ENCODE data around the gene SMCO1.
"Not testable (repeated sequence)": the region's sequence is repeated elsewhere in the genome, so short reads cannot be mapped to it uniquely, and the experiment has no call there.

SMCO1 gene

DNA sequence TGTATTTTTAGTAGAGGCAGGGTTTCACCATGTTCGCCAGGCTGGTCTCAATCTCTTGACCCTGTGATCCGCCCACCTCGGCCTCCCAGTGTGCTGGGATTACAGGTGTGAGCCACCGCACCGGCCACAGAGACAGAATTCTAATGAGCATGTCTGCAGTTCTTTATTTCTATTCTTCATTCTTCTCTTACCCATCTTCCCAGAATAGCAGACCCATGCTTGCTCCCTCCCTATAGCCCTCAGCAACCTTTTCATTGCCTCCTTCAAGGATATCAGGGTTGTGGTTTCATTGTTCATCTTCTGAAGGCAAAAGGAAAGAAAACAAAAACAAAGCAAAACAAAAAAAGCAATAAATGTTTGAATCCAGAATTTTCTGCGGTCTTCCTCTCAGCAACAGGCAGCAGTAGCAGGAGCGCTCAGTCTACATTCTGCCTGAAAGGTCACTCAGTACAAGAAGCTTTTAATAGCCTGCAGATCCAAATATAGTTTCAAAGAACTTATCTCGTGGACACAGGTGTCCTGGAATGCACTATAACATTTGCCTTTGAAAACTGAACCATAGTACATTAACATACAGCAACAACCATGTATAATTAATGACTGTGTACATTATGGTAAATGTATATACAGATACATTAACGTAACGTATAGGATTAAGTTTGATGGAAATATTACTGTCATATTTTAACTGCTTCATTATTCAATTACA is at the start of gene SMCO1:
Gene SMCO1, minus strand, starts transcription at position 434 of the 709 bp plus-strand sequence. Its CDS starts 137 bp downstream, at position 297.
- DNase-seq: no peak

DNA sequence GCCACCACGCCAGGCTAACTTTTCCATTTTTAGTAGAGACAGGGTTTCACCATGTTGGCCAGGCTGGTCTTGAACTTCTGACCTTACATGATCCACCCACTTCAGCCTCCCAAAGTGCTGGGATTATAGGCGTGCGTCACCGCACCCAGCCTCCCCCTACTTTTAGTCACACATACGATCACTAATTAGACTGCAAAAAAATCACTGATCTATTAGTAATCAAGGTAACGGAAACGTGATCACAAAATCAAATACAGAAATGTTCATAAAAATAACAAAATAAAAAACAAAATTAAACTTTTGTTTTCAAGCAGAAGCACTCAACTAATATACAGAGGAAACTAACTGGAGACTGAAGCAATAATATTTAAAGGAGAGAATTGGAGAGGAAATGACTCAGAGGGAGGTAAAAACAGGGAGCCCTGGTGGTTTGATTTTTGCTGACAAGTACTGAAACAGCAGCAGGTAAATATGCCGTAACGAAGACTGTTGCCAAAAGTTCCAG is 48.6 kb upstream of the SMCO1 start:
- DNase-seq: no peak

GRCh38 chr3:196559826-196560225 is 44.7 kb upstream of the SMCO1 start:
- DNase-seq: no peak

- DNase-seq: no peak
These were observed 43.3 kb upstream of the SMCO1 start for GRCh38 chr3:196558476-196558875.

DNA sequence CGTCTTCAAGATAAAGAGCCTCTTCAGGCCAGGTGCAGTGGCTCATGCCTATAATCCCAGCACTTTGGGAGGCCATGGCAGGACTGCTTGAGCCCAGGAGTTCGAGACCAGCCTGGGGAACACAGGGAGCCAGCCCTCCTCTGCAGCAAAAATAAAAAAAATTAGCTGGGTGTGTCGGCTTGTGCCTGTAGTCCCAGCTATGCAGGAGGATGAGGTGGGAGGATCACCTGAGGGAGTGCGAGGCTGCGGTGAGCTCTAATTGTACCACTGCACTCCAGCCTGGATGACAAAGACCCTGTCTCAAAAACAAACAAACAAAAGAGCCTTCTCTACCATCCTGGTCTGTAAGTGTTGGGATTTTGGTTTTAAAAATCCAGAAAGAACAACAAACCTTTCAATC is 42.1 kb upstream of the SMCO1 start:
- DNase-seq: no peak

- no peak for DNase-seq
These were observed 40.1 kb upstream of the SMCO1 start for GRCh38 chr3:196555295-196555694.

GRCh38 chr3:196554205-196554604 is 39.1 kb upstream of the SMCO1 start:
- DNase-seq: no peak

GRCh38 chr3:196553551-196553950 is 38.4 kb upstream of the SMCO1 start:
- DNase-seq: no peak

DNA sequence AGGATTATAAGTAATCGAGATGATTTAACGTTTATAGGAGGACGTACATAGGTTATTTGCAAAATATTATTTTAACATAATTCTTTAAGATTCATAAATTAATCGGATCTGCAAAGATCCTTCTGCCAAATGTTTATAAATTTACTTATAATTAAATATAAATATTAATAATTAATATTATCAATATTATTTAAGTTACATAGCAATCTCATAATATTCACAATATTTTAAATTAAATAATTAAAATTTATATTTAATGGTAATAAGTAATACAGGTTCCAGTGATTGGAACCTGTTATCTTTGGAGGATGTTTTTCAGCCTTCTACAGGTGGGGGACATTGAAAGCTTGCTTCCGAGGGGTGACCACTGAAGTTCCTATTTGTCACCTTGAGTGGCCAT is 37.1 kb upstream of the SMCO1 start:
- DNase-seq: no peak

GRCh38 chr3:196550172-196550571 is 35.0 kb upstream of the SMCO1 start:
- not testable (repeated sequence) for DNase-seq

- not testable (repeated sequence) for DNase-seq
These were observed 34.2 kb upstream of the SMCO1 start for GRCh38 chr3:196549312-196549711.

DNA sequence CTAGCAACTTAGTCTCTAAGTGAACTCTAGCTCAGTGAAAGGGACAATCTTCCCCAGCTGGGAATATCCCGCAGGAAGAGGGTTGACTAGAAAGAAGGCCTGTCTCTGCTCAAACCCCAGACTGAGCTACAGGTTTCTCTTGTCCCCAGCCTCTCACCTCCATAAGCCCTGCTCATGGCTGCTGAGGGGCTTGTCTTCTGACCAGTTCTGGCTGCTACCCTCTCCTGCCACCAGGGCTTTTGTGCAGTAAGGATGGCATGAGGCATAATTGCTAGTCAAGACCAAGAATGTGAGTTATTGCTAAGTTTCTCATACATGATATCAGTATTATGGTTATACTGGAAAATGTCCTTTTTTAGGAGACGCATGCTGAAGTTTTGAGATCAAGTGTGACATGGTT is 31.9 kb upstream of the SMCO1 start:
- no peak for DNase-seq

- DNase-seq: no peak
These were observed 31.4 kb upstream of the SMCO1 start for GRCh38 chr3:196546537-196546936.

- no peak for DNase-seq
These were observed 29.4 kb upstream of the SMCO1 start for GRCh38 chr3:196544491-196544992.

DNA sequence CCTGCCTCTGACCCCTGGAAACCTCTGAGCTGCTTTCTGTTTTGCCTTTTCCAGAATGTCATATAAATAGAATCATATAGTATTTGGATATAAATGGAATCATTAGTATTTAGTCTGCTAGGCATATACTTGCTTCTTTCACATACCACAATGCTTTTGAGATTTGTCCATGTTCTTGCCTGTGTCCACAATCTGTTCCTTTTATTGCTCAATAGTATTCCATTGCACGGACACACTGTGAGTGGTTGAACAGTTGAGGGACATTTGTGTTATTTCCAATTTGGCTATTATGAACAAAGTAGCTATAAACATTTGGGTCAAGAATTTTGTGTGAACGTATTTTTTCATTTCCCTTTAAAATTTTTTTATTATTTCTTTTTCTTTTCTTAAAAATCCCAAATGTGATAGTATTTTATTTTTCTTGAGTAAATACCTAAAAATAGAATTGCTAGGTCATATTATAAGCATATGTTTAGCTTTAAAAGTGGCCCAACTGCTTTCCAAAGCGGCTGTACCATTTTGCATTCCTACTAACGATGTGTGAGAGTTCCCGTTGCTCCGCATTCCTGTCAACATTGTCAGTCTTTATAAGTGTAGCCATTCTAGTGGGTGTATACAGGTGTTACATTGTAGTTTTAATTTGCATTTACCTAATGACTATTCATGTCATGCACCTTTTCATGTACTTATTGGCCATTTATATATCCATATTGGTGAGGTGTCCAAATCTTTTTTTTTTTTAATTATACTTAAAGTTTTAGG is 26.7 kb upstream of the SMCO1 start:
- no peak for DNase-seq

DNA sequence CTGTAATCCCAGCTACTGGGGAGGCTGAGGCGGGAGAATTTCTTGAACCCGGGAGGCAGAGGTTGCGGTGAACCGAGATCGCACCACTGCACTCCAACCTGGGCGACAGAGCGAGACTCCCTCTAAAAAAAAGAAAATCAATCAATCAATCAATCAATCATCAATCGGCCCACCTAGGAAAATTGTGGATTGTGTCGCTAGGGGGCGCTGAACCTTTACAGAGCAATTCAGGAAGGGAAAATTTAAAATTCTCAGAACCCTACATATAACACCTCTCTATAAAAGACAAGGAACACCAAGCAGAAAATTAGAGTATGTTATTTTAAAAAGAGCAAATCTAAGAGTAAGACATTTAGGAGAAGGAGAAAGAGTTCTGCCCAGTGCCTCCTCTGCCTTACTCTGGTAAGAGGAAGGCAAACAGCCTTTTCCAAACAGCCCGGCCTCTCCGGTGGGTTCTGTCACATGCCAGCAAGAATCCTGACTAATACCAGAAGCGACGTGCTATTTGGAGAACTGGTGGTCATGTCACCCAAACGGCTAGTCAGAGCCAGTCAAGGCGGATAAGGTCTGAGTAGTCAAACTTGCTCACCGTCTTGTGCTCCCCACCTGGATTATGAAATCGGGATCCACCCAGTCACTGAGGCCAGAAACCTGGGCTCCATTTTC is 22.3 kb upstream of the SMCO1 start:
- DNase-seq: peak; percentile 26

- DNase-seq: no peak
These were observed 18.1 kb upstream of the SMCO1 start for GRCh38 chr3:196533260-196533681.

DNA sequence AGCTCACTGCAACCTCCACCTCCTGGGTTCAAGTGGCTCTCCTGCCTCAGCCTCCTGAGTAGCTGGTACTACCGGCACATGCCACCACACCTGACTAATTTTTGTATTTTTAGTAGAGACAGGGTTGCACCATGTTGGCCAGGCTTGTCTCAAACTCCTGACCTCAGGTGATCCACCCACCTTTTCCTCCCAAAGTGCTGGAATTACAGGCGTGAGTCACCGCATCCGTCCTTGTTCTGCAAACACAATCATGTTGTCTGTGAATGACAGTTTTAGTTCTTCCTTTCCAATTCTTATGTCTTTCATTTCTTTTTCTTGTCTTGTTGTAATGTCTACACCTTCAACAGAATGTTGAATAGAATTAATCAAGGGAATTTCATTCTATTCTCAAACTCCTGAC is 16.3 kb upstream of the SMCO1 start:
- DNase-seq: no peak

DNA sequence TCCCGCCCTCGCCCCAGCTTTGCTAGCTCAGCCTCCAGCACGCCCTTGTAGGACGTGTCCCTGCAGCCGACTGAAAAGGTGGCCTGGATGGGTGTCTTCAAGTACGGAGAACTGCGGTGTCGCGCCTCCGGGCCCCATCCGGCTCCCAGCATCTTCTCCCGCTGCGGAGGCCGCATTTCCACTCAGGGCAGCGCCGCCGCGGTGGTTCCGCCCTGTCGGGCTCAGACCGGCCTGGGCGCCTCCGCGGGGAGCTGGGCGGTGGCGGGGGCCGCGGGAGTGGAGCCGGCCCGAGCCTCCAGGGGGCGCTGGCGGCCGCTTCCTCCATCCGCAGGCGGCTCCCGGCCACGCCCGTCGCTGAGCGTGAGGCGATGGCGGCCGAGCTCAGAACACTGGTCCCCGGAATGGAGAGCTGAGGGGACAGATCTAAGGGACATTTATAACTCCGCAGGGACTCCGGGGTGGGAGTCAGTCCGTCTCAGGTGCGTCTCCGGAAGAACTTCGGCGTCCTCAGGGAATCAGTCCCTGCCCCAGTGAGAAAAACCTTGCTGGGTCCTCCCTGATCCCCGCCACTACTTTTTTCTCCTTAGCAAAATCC is 13.6 kb upstream of the SMCO1 start:
- peak; percentile 92 for DNase-seq

DNA sequence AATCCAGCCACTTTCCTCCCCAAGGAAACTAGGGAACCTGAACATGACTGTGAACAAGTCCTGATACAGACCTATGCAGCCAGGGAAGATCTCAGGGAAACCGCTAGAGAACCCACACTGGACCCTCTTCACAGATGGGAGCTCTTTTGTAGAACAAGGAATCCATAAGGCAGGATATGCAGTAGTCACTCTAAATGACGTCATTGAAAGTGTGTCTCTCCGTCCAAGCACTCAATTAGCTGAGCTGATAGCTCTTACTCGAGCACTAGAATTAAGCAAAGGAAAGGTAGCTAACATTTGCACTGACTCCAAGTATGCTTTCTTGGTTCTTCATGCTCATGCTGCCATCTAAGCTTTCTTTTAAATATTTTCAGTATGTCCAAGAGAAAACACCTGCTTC is 10.0 kb upstream of the SMCO1 start:
- no peak for DNase-seq

GRCh38 chr3:196524527-196524926 is 9.4 kb upstream of the SMCO1 start:
- no peak for DNase-seq

DNA sequence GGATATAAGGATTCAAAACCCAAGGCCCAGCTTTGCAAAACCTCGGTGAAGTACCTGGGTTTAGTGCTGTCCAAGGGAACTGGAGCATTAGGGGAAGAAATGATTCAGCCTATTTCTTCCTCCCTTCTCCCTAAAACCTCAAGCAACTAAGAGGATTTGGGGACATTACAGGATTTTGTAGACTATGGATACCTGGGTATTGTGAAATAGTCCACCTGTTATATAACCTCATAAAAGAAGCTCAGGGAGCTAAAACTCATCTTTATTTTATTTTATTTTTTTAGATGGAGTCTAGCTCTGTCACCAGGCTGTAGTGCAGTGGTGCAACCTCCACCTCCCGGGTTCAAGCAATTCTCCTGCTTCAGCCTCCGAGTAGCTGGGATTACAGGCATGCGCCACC is 8.7 kb upstream of the SMCO1 start:
- no peak for DNase-seq

- not testable (repeated sequence) for DNase-seq
These were observed 6.1 kb upstream of the SMCO1 start for GRCh38 chr3:196521291-196521690.
